Measurements from ENCODE around the gene HOOK1. TPM values are rescaled to one million over a fixed set of nuclear protein-coding genes. Genes with fewer than 3 reads are reported as not detected.

HOOK1 gene
- total RNA-seq, 1 experiment from 2014 or later: 42.0 TPM

GRCh38 chr1:59814180-59814900 is 409 bp upstream of the HOOK1 start:
- Mint-ChIP-seq H3K4me3 (no peak overlapping the region; a peak in 3 of 5 replicates), H3K27ac (peak overlapping the region in 1 of 3 experiments; percentile 82; a peak in 2 of 7 replicates), H3K4me1 (no peaks in the 10 kb centered on the region), H3K27me3 (ENCODE audit: low read depth) (peaks cover 2% of the 10 kb centered on the region), H3K9me3 (no peaks in the 10 kb centered on the region), H3K36me3 (ENCODE audit: insufficient read depth in 1 of 3, low read depth in 3 of 3) (no peaks in the 10 kb centered on the region)
- no peak overlapping the region for H4K5ac ChIP-seq (ENCODE audit: insufficient read length, low read depth, low read length)
- no peak overlapping the region for H3T11ph ChIP-seq (ENCODE audit: low read length)
- peaks cover 2% of the 10 kb centered on the region; the same call in 1 of the 2 replicates for H3K4me1 ChIP-seq (ENCODE audit: insufficient read depth, low read length)
- no peaks in the 10 kb centered on the region for H4K20me1 ChIP-seq (ENCODE audit: control insufficient read depth, insufficient read depth, insufficient read length)
- no peak overlapping the region for H3K23ac ChIP-seq (ENCODE audit: insufficient read length, low read depth, low read length)
- no peak overlapping the region for H3K56ac ChIP-seq (ENCODE audit: insufficient read length, low read depth, low read length)
- H4K91ac ChIP-seq (ENCODE audit: insufficient read length, low read depth, low read length): no peak overlapping the region
- H3K4ac ChIP-seq (ENCODE audit: low read depth, low read length): no peak overlapping the region
- H3K79me1 ChIP-seq (ENCODE audit: insufficient read depth, low read depth, low read length, poor library complexity, severe bottlenecking): no peaks in the 10 kb centered on the region
- no peaks in the 10 kb centered on the region for H3K27me3 ChIP-seq (ENCODE audit: insufficient read depth, low read length)
- no peak overlapping the region for H3K14ac ChIP-seq (ENCODE audit: insufficient read depth, low read length)
- H2BK20ac ChIP-seq (ENCODE audit: low read depth, low read length, poor library complexity, severe bottlenecking): no peak overlapping the region
- no peaks in the 10 kb centered on the region for H3K9me3 ChIP-seq (ENCODE audit: control insufficient read depth, low read depth, low read length)
- H2BK120ac ChIP-seq (ENCODE audit: low read depth, low read length, poor library complexity, severe bottlenecking): no peak overlapping the region
- TF ChIP-seq CTCF (conservative IDR thresholded peaks at IDR 0.05): no peak
- no peak overlapping the region for H4K8ac ChIP-seq (replicated peaks; ENCODE audit: insufficient read length, low read depth, low read length)
- no peak overlapping the region for H2BK15ac ChIP-seq (ENCODE audit: low read depth, low read length)
- peaks cover 6% of the 10 kb centered on the region for H3K23me2 ChIP-seq (ENCODE audit: insufficient read length, low read depth, low read length, poor library complexity, severe bottlenecking)
- WGBS (ENCODE audit: extremely low coverage, insufficient read length, low lambda C conversion rate): no CpG with 5 or more reads among the region's 50 CpGs
- H2BK12ac ChIP-seq (ENCODE audit: insufficient read length, low read depth, low read length): no peak overlapping the region
- peaks cover 8% of the 10 kb centered on the region for H3K79me2 ChIP-seq (ENCODE audit: insufficient read depth, low read length)
- DNase-seq: peak; percentile 99
- no peak overlapping the region for H3K9ac ChIP-seq (ENCODE audit: extremely low read depth, insufficient read length, low read length)
- H2AK5ac ChIP-seq (ENCODE audit: insufficient read length, low read length): no peak overlapping the region
- H2BK5ac ChIP-seq (ENCODE audit: insufficient read length, low read length): no peak overlapping the region
- peak overlapping the region; percentile 22 for H3K18ac ChIP-seq (ENCODE audit: insufficient read length, low read depth, low read length)
- H3K27ac ChIP-seq (ENCODE audit: insufficient read length, low read depth, low read length): no peak overlapping the region
- peak overlapping the region; percentile 3 for H3K4me2 ChIP-seq (ENCODE audit: insufficient read depth, insufficient read length, low read length)
- no peak overlapping the region for H2AFZ ChIP-seq (ENCODE audit: low read length)

All from H9 (cell line).